HEK293T (cell line): ENCODE data around the gene PDE10A.

Experiments used
- ARNT ChIP-seq: fragments of 450-650 bp; IDR thresholded peaks from 2 replicates; pipeline ENCODE4 v1.6.1; 2017; ENCODE audit warnings: mild to moderate bottlenecking
- BHLHE40 ChIP-seq: fragments of 450-650 bp; IDR thresholded peaks from 2 replicates; pipeline ENCODE4 v1.6.1; 2016; ENCODE audit warnings: mild to moderate bottlenecking, moderate library complexity, borderline replicate concordance
- ELF4 ChIP-seq: fragments of 450-650 bp; IDR thresholded peaks from 2 replicates; pipeline ENCODE4 v1.6.1; 2017; ENCODE audit warnings: antibody characterized with exemption
- FOXA1 ChIP-seq: fragments of 450-650 bp; IDR thresholded peaks from 2 replicates; pipeline ENCODE4 v1.6.1; 2016; ENCODE audit warnings: mild to moderate bottlenecking
- FOXK2 ChIP-seq: fragments of 450-650 bp; IDR thresholded peaks from 2 replicates; pipeline ENCODE4 v1.6.1; 2016; ENCODE audit warnings: mild to moderate bottlenecking
- FOXM1 ChIP-seq: fragments of 450-650 bp; IDR thresholded peaks from 2 replicates; pipeline ENCODE4 v1.6.1; 2017; ENCODE audit warnings: mild to moderate bottlenecking, borderline replicate concordance
- HDGF ChIP-seq: fragments of 450-650 bp; IDR thresholded peaks from 2 replicates; pipeline ENCODE4 v1.6.1; 2017; ENCODE audit warnings: antibody characterized with exemption, borderline replicate concordance
- L3MBTL2 ChIP-seq: fragments of 450-650 bp; conservative IDR thresholded peaks from 2 replicates; pipeline ENCODE4 v1.6.1; 2016; ENCODE audit warnings: mild to moderate bottlenecking
- NFRKB ChIP-seq: fragments of 450-650 bp; IDR thresholded peaks from 2 replicates; pipeline ENCODE4 v1.6.1; 2016; ENCODE audit warnings: mild to moderate bottlenecking, moderate library complexity
- PKNOX1 ChIP-seq: fragments of 450-650 bp; IDR thresholded peaks from 2 replicates; pipeline ENCODE4 v1.6.1; 2016
- SP1 ChIP-seq: fragments of 450-650 bp; IDR thresholded peaks from 2 replicates; pipeline ENCODE4 v1.6.1; 2017
- SUZ12 ChIP-seq: fragments of 450-650 bp; IDR thresholded peaks from 2 replicates; pipeline ENCODE4 v1.6.1; 2016; ENCODE audit warnings: mild to moderate bottlenecking
- TARDBP ChIP-seq: fragments of 450-650 bp; IDR thresholded peaks from 2 replicates; pipeline ENCODE4 v1.6.1; 2016
- ZNF384 ChIP-seq: fragments of 450-650 bp; IDR thresholded peaks from 2 replicates; pipeline ENCODE4 v1.6.1; 2016

- TF ChIP-seq BHLHE40 (no peak), FOXK2 (no peak), TARDBP (no peak), ZNF384 (no peak), FOXA1 (no peak), SUZ12 (no peak), FOXM1 (no peak), L3MBTL2 (no peak), HDGF (no peak), SP1 (no peak), PKNOX1 (no peak), ARNT (no peak), NFRKB (no peak), ELF4 (no peak)
Observed at GRCh38 chr6:165599121-165599520, 63.9 kb downstream of the PDE10A start.
